GM21381 (cell line): Measurements from ENCODE around the gene SELENOS.

Experiments
- ATAC-seq: cut with Tn5 transposase; IDR thresholded peaks from one replicate; pipeline ENCODE4 v1.9.1; 2021; ENCODE audit warnings: mild to moderate bottlenecking, moderate library complexity; ENCODE audit not compliant: unreplicated experiment

SELENOS gene

GRCh38 chr15:101225658-101226057 is 51.6 kb downstream of the SELENOS start:
- no peak for ATAC-seq
